HG03139 (cell line): Measurements from ENCODE around the gene ATRNL1.
"Not testable (repeated sequence)": the region's sequence is repeated elsewhere in the genome, so short reads cannot be mapped to it uniquely, and the experiment has no call there.

Experiments
- ATAC-seq: cut with Tn5 transposase; IDR thresholded peaks from one replicate; pipeline ENCODE4 v1.9.1; 2021; ENCODE audit not compliant: unreplicated experiment

The ATRNL1 gene

GRCh38 chr10:115417585-115418265, 324.6 kb downstream of the ATRNL1 start:
- ATAC-seq = peak; percentile 96

DNA sequence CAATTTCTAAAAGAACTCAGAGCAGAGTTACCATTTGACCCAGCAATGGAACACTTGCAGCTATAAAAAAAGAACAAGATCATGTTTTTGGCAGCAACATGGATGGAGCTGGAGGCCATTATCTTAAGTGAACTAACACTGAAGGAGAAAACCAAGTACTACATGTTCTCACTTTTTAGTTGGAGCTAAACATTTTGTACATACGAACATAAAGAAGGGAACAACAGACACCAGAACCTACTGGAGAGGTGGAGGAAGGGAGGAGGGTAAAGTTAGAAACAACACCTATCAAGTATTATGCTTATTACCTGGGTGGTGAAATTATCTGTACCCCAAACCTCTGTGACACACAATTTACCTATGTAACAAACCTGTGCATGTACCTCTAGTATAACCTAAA, 329.5 kb downstream of the ATRNL1 start:
- no peak for ATAC-seq

- no peak for ATAC-seq
Measured at GRCh38 chr10:115427611-115428010, 334.4 kb downstream of the ATRNL1 start.

GRCh38 chr10:115432188-115432819, 339.1 kb downstream of the ATRNL1 start:
- no peak for ATAC-seq

- ATAC-seq = no peak
Measured at GRCh38 chr10:115436999-115437398, 343.8 kb downstream of the ATRNL1 start.

DNA sequence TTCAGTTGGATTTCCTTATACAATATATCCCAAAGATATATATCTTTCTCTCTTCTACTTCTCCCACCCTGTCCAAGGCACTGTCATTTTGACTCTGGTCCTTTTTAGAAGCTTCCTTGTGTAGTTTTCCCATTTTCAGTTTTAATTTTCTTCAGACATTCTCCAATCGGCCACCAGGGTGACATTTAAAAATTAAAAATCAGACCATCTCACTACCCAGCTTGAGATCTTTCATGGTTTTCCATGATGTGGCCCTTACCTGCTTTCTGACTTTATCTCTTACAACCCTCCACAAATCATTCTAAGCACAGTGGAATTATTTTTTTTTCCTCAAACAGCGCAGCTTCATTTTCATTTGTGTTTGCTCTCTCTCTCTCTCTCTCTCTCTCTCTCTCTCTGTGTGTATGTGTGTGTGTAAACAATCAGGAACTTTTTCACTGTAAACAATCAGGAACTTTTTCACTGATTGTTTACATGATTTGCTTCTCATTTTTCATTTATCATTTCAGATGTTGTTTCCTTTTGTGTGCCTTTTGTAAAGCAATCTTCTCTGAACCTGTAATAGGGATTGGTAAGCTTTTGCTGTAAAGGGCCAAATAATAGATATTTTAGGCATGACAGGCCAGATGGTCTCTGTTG, 348.9 kb downstream of the ATRNL1 start:
- ATAC-seq = no peak

GRCh38 chr10:115456812-115457211, 363.6 kb downstream of the ATRNL1 start:
- ATAC-seq = no peak

DNA sequence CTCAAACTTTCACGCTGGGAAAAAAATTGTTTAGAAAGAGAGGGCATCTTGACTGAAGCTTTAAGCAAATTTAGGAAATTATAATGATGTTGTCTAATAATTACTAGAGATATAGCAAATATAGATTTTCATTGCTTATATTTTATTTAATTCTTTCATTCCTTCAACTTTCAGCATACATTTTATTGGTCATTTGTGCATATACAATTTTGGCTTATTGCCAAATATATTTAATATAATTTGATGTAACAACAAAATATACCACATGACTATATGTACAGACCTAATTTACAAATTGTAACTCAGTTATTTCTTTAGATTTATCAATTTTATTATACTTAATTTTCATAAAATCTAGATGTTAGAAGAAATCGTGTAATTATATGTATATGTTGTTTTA, 390.1 kb downstream of the ATRNL1 start:
- no peak for ATAC-seq

- no peak for ATAC-seq
Measured at GRCh38 chr10:115491526-115492140, 398.5 kb downstream of the ATRNL1 start.

- no peak for ATAC-seq
Measured at GRCh38 chr10:115503546-115503945, 410.4 kb downstream of the ATRNL1 start.

DNA sequence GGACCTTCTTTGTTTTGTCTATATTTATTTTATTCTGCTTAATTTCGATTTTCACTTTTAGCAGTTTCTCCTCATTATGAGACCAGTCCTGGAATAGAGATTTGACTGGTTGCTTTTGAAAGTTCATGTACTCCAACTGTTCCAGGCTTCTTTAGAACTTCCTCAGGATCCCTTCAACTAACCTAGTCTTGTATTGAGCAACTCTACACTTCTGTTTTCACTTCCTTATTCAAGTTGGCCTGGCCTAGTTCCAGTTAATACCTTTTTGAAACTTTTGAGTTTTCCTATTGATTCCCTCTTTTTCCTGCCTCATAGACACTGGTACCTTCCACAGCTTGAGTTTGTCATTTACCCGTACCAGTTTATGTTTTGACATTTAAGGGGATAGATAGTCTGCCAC, 421.7 kb downstream of the ATRNL1 start:
- no peak for ATAC-seq

DNA sequence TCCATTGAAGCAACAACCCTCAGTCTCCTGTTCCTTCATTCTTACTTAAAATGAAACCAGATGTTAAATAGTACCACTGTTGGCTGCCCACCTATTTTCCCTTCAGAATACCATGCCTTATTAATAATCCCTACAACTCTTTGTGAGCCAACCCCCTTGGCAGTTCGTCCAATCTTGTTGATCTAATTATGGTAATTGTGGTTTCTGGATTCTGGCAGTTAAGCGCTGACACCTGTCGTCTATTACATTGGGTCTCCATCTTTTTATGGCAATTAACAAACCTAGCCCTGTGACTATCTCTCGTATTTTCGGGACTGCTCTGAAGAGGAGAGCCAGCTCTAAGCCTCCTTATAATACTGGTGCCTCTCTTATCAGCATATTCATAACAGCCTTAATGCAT, 432.0 kb downstream of the ATRNL1 start:
- no peak for ATAC-seq

GRCh38 chr10:115527682-115528081, 434.5 kb downstream of the ATRNL1 start:
- ATAC-seq = not testable (repeated sequence)

GRCh38 chr10:115536401-115536800, 443.2 kb downstream of the ATRNL1 start:
- ATAC-seq = not testable (repeated sequence)

DNA sequence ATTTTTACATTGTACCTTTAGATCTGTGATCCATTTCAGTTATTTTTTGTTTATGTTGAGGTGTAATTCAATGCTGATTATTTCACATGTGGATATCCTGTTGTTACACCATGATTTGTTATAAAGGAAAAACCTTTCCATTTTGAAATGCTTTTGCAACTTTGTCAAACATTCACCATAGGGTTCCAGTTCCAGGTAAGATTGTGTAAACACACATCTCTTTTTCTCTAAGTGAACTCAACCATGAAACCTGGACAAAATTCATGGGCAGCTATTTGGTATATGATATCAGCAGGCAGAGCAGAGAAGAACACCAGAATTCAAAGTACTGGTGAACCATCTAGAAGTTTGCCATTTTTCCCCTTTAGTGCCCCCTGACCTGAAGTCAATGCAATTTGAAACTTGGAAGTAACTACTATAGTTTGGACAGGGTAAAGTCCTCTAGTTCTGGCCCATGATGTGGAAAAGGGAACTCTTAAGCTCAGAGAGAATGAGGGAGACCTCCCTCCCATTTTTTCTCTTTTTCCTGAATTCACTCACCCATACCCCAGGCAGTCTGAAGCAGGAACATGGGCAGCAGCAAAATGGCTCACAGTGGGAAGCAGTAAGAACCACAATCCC, 446.1 kb downstream of the ATRNL1 start:
- no peak for ATAC-seq

GRCh38 chr10:115555887-115556402, 462.8 kb downstream of the ATRNL1 start:
- no peak for ATAC-seq

DNA sequence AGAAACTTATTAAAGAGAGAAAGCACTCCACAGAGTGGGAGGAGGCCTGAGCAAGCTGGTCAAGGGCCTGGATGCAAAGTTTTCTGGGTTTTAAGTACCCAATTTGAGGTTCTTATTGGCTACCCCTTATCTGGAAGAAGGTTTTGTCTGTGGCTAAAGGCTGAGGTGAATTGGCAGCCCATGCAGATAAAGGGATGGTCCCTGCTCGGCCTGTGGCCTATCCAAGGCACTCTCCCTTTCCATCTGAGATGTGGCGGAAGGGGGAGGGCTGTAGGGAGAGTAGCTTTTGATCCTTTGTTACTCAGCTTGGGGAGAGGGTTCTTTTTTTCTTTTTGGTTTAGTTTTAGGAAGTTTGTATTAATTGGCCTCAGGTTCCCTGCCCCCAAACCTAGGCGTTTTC, 465.1 kb downstream of the ATRNL1 start:
- no peak for ATAC-seq

DNA sequence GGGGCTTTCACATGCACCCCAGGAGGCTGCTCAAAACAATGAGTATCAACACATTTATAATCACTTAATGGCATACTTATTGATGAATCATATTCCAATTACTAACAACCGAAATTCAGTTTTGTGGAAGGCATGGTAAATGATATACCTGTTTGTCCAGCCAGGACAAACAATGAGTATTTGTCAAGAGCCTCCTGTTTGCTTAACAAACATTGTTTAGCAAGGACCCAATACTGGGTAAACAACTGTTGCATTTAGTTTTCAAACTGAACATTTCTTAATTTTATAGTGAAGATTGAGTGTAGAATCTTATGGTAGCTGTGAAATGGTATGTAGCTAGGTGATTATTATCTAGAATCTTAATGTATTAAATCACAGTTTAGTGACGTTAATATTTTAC, 473.7 kb downstream of the ATRNL1 start:
- no peak for ATAC-seq

GRCh38 chr10:115572740-115573455, 479.7 kb downstream of the ATRNL1 start:
- no peak for ATAC-seq

DNA sequence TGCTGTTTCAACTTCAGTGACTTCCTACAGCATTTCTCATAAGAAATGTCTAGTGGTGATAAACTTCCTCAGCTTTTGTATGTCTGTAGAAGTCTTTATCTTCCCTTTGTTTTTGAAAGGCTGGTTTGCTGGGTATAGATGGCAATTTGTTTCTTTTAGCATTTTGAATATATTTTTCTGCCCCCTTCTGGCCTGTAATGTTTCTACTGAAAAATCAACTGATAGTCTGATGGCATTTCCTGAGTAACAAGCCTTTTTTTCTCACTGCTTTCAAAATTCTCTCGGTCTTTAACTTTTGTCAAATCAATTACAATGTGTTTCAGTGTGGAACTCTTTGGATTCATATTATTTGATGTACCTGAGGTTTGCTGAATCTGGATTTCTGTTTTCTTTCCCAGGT, 487.1 kb downstream of the ATRNL1 start:
- ATAC-seq = no peak

DNA sequence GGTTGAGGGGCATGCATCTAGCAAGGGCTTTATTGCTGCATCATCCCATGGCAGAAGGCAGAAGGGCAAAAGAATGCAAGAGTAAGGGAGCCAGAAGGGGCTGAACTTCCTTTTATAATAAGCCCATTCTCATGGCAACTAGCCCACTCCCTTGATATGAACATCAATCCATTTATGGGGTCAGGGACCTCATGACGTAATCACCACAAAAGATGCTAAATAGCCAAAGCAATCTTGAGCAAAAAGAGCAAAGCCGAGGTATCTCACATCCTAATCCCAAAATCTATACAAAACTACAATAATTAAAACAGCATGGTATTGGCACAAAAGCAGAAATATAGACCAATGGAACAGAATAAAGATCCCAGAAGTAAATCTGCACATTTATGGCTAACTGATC, 499.9 kb downstream of the ATRNL1 start:
- no peak for ATAC-seq
